Adrenal gland (tissue), 12 donors: ENCODE results near the gene RNF145. TPM values are rescaled to one million over a fixed set of nuclear protein-coding genes. Genes with fewer than 3 reads are reported as not detected.
"Not testable (repeated sequence)": the region's sequence is repeated elsewhere in the genome, so short reads cannot be mapped to it uniquely, and the experiment has no call there.

ENCODE experiments used
- DNase-seq, 7 donors: peaks; one replicate each; pipeline ENCODE4 v3.0.0-alpha.2; 2019 to 2020
- H3K27ac ChIP-seq, 5 donors: fragments of 200-600 bp; sonication (generic) in 4 of 5; 1 replicate in 3 of 5; 2 replicates in 2 of 5; pipeline versions ENCODE4 v1.5.1 to v1.8.0; 2016 to 2020; ENCODE audit warnings: mild to moderate bottlenecking in 1 of 5
- H3K27me3 ChIP-seq: fragments of 200-600 bp; 2 replicates; pipeline ENCODE4 v1.8.0; 2021
- H3K36me3 ChIP-seq, 2 donors: fragments of 200-600 bp; replicated peaks in 1 of 2; 1 replicate in 1 of 2; 2 replicates in 1 of 2; pipeline versions ENCODE4 v1.5.1 to v1.8.0; 2018 to 2022
- H3K4me1 ChIP-seq, 2 donors: fragments of 200-600 bp; replicated peaks in 1 of 2; 1 replicate in 1 of 2; 2 replicates in 1 of 2; pipeline versions ENCODE4 v1.5.1 to v1.8.0; 2018 to 2021
- H3K4me3 ChIP-seq, 4 donors: fragments of 200-600 bp; sonication (generic) in 3 of 4; one replicate each; pipeline ENCODE4 v1.5.1; 2016 to 2018
- H3K9me3 ChIP-seq, 3 donors: fragments of 200-600 bp; sonication (generic) in 1 of 3; replicated peaks in 1 of 3; 1 replicate in 2 of 3; 2 replicates in 1 of 3; pipeline versions ENCODE4 v1.5.1 to v1.8.0; 2016 to 2021
- CTCF ChIP-seq, 6 experiments: fragments of 450-650 bp in 4 of 6; fragments of 200-600 bp in 2 of 6; sonication (generic) in 1 of 6; IDR thresholded peaks; 1 replicate in 5 of 6; 2 replicates in 1 of 6; pipeline versions ENCODE4 v1.5.1 to v1.8.0; 2016 to 2021; ENCODE audit warnings: antibody characterized with exemption in 6 of 6, mild to moderate bottlenecking in 2 of 6, moderate library complexity in 1 of 6
- POLR2A ChIP-seq, 2 donors: fragments of 450-650 bp; IDR thresholded peaks; one replicate each; pipeline ENCODE4 v1.6.1; 2017; ENCODE audit warnings: antibody characterized with exemption in 2 of 2, mild to moderate bottlenecking in 2 of 2, moderate library complexity in 1 of 2
- WGBS, 4 donors: extraction: QIAGEN DNeasy Blood & Tissue Kit in 2 of 4; methylation state at CpG; one replicate each; pipeline versions ENCODE4 v1.1.5 to v1.1.7; 2013 to 2017; 5-methylcytosine and 5-hydroxymethylcytosine counted together
- intact Hi-C, 2 donors: fragments of 100-400 bp; cut with DNase I; formaldehyde crosslinking; loops; one replicate each; pipeline versions ENCODE4 v1.14.1 to v1.15.0; 2022 to 2023
- polyA plus RNA-seq, 3 donors: library from polyadenylated mRNA; stranded (reverse); fragments of 200-250 nt in 2 of 3; fragments of 350-450 nt in 1 of 3; fragmentation: Illumina TruSeq in 1 of 3; extraction: RNeasy Lipid Tissue Mini Kit (QIAGEN cat#74804) in 1 of 3; gene quantifications; one replicate each; pipeline ENCODE4 v1.2.3, GENCODE V29; 2013 to 2014
- total RNA-seq, 9 donors: library from RNA; depleted of rRNA in 4 of 9; stranded (reverse); fragments of >200 nt in 4 of 9; fragments of 120-200 nt in 1 of 9; fragmentation: NEBNext Ultra II Directional in 1 of 9; extraction: Animal tissue kit (Norgen Biotek cat#: 25700) in 1 of 9; gene quantifications; one replicate each; pipeline versions ENCODE4 v1.1.0 to v1.2.4, GENCODE V29; 2013 to 2023
- donor health status: healthy with polysubstance abuse.
- donor health status: Bipolar disorder and iron deficiency.
- donor health status: DM: yes; HTN: yes; CAD: no.
- donor health status: DM: no; HTN: no; CAD: no.
- donor health status: DM: no; HTN: no; CAD: no.
- donor health status: DM: yes; HTN: yes; CAD: no.

RNF145 gene
- total and polyA plus RNA-seq, 12 donors, result 20.2 to 138 (median 69.6) TPM

- no peaks in the 10 kb centered on the region for H3K36me3 ChIP-seq
- no peaks in the 10 kb centered on the region for H3K27me3 ChIP-seq
- no peak for TF ChIP-seq POLR2A (IDR thresholded peaks at IDR 0.05)
- no peak for TF ChIP-seq CTCF (IDR thresholded peaks at IDR 0.05)
- H3K27ac ChIP-seq, result no peak overlapping the region
- no peak overlapping the region for H3K4me3 ChIP-seq
- intact Hi-C loops, result no loop called here
- H3K4me1 ChIP-seq, result no peaks in the 10 kb centered on the region
- 75 to 84% (median 79%) methylated on average over 3 of the region's 3 CpGs for WGBS, 4 donors
- no peaks in the 10 kb centered on the region for H3K9me3 ChIP-seq
- peak in 1 of 7 donors; percentile 64 for DNase-seq
Observed at GRCh38 chr5:159230657-159231056, 21.3 kb upstream of the RNF145 start.

- H3K27me3 ChIP-seq, intact Hi-C loops, H3K27ac ChIP-seq, DNase-seq, H3K4me3 ChIP-seq, H3K9me3 ChIP-seq, H3K36me3 ChIP-seq, H3K4me1 ChIP-seq: not testable (repeated sequence)
- WGBS, 4 donors, result 88 to 92% (median 89%) methylated on average over 5 of the region's 5 CpGs
Observed at GRCh38 chr5:159228097-159228496, 18.7 kb upstream of the RNF145 start.

- Histone ChIP-seq H3K4me1 (no peaks in the 10 kb centered on the region), H3K9me3 (no peaks in the 10 kb centered on the region), H3K27me3 (no peaks in the 10 kb centered on the region), H3K27ac (no peak overlapping the region), H3K4me3 (no peak overlapping the region), H3K36me3 (no peaks in the 10 kb centered on the region)
- TF ChIP-seq POLR2A (IDR thresholded peaks at IDR 0.05), result no peak
- no peak for TF ChIP-seq CTCF (IDR thresholded peaks at IDR 0.05)
- intact Hi-C loops, result no loop called here
- no peak for DNase-seq
- WGBS, 4 donors, result 76 to 82% (median 77%) methylated on average over 3 of the region's 3 CpGs
Observed at GRCh38 chr5:159227452-159227851, 18.1 kb upstream of the RNF145 start.

GRCh38 chr5:159226451-159226850 is 17.1 kb upstream of the RNF145 start:
- no peaks in the 10 kb centered on the region for H3K27me3 ChIP-seq
- no peak for DNase-seq
- H3K36me3 ChIP-seq, result no peaks in the 10 kb centered on the region
- H3K4me1 ChIP-seq, result no peaks in the 10 kb centered on the region
- no peak overlapping the region for H3K27ac ChIP-seq
- H3K4me3 ChIP-seq, result no peak overlapping the region
- intact Hi-C loops, result no loop called here
- H3K9me3 ChIP-seq, result no peaks in the 10 kb centered on the region
- no peak for TF ChIP-seq CTCF (IDR thresholded peaks at IDR 0.05)
- no peak for TF ChIP-seq POLR2A (IDR thresholded peaks at IDR 0.05)

- intact Hi-C loops, result no loop called here
- Histone ChIP-seq H3K27ac (no peak overlapping the region), H3K27me3 (no peaks in the 10 kb centered on the region), H3K9me3 (no peaks in the 10 kb centered on the region), H3K4me3 (no peak overlapping the region), H3K4me1 (no peaks in the 10 kb centered on the region), H3K36me3 (no peaks in the 10 kb centered on the region)
- DNase-seq, result no peak
- TF ChIP-seq CTCF (IDR thresholded peaks at IDR 0.05) (no peak), POLR2A (IDR thresholded peaks at IDR 0.05) (no peak)
- 36 to 55% (median 44%) methylated on average over 2 of the region's 2 CpGs for WGBS, 4 donors
Observed at GRCh38 chr5:159224471-159224870, 15.1 kb upstream of the RNF145 start.
